Measurements from ENCODE around the gene KNTC1. TPM values are rescaled to one million over a fixed set of nuclear protein-coding genes. Genes with fewer than 3 reads are reported as not detected.

The KNTC1 gene
- total RNA-seq, result 41.7 TPM

GRCh38 chr12:122526683-122527477 lies at the start of gene KNTC1, which contains the start of gene RSRC2:
Gene KNTC1 (plus strand): TSS chr12:122527249. CDS start chr12:122530064, 2,815 bp downstream.
Gene RSRC2 (minus strand): TSS chr12:122526936. CDS start chr12:122526853, 83 bp downstream.

GRCh38 chr12:122500685-122501488 lies 26.2 kb upstream of the KNTC1 start, which contains the start of gene ZCCHC8:
Gene ZCCHC8 (minus strand): TSS chr12:122500932. CDS start chr12:122500840, 92 bp downstream.

Small RNA genes within 50 kb of the gene (small RNA-seq; reads per million reads assigned to genes)
- gene AC026333.1 (ENCODE audit: low replicate concordance) (not detected), gene RF00411 (ENCODE audit: low replicate concordance) (not detected)

Other genes starting within 250 kb of the KNTC1 start
- 37.3 TPM for gene CLIP1, start 104.6 kb upstream of the KNTC1 start, total RNA-seq
- gene ZCCHC8, start 26.3 kb upstream of the KNTC1 start, total RNA-seq, result 33.7 TPM
- gene RSRC2, start 313 bp upstream of the KNTC1 start, total RNA-seq, result 58.9 TPM
- 2.1 TPM for gene HCAR2, start 176.1 kb downstream of the KNTC1 start, total RNA-seq
- 2.3 TPM for gene HCAR3, start 189.6 kb downstream of the KNTC1 start, total RNA-seq
- gene HCAR1, start 203.6 kb downstream of the KNTC1 start, total RNA-seq, result 3.7 TPM
- 42.7 TPM for gene DENR, start 225.6 kb downstream of the KNTC1 start, total RNA-seq
- gene CCDC62, start 247.3 kb downstream of the KNTC1 start, total RNA-seq, result 0.41 TPM

Measured in metanephros (tissue), 2 donors.